Calu3 (cell line): ENCODE measurements around the gene NCEH1. TPM values are rescaled to one million over a fixed set of nuclear protein-coding genes. Genes with fewer than 3 reads are reported as not detected.
"Not testable (repeated sequence)": the region's sequence is repeated elsewhere in the genome, so short reads cannot be mapped to it uniquely, and the experiment has no call there.

Experiments used
- BruUV-seq: library from RNA; stranded (reverse); fragments of 400-500 nt; replicated peaks from 2 replicates; lab custom pipeline; 2021; lab: Mats Ljungman, UMichigan
- CTCF ChIA-PET: fragments of 300-600 bp; sonication (Branson Sonifier 250); formaldehyde crosslinking; loops from one replicate; lab custom pipeline; 2022; ENCODE audit warnings: antibody characterized with exemption; lab: Charles Lee
- DNase-seq: peaks from one replicate; pipeline ENCODE4 v3.0.0; 2022
- H3K27ac Mint-ChIP-seq: one replicate; pipeline ENCODE4 v1.8.0; 2022; ENCODE audit warnings: mixed read lengths; ENCODE audit not compliant: unreplicated experiment
- H3K27me3 Mint-ChIP-seq: one replicate; pipeline ENCODE4 v1.8.0; 2022; ENCODE audit warnings: mixed read lengths; ENCODE audit not compliant: unreplicated experiment
- H3K36me3 Mint-ChIP-seq: one replicate; pipeline ENCODE4 v1.8.0; 2022; ENCODE audit warnings: mild to moderate bottlenecking, moderate library complexity, mixed read lengths; ENCODE audit not compliant: insufficient read depth, unreplicated experiment
- H3K4me1 Mint-ChIP-seq: one replicate; pipeline ENCODE4 v1.8.0; 2022; ENCODE audit warnings: mild to moderate bottlenecking, low read depth, mixed read lengths; ENCODE audit not compliant: unreplicated experiment
- H3K4me3 Mint-ChIP-seq: one replicate; pipeline ENCODE4 v1.8.0; 2022; ENCODE audit warnings: mild to moderate bottlenecking, low read depth, moderate library complexity, mixed read lengths; ENCODE audit not compliant: unreplicated experiment
- H3K9me3 Mint-ChIP-seq: one replicate; pipeline ENCODE4 v1.8.0; 2022; ENCODE audit warnings: low read depth, mixed read lengths; ENCODE audit not compliant: unreplicated experiment
- intact Hi-C: fragments of 100-400 bp; cut with micrococcal nuclease; formaldehyde crosslinking; loops from one replicate; pipeline ENCODE4 v1.10.0; 2022; ENCODE audit not compliant: unreplicated experiment
- total RNA-seq: library from RNA; stranded (reverse); gene quantifications from 2 replicates; pipeline ENCODE4 v1.2.3, GENCODE V29; 2022
- TF ChIP-seq, protein P1 (sequence below): fragments of 200-600 bp; IDR thresholded peaks from one replicate; pipeline ENCODE4 v1.8.0; 2022; ENCODE audit warnings: antibody characterized with exemption; ENCODE audit not compliant: unreplicated experiment

The NCEH1 gene
- total RNA-seq, 1 experiment from 2014 or later, result 163 TPM

- Mint-ChIP-seq H3K36me3 (peaks cover 38% of the 10 kb centered on the region), H3K27me3 (no peaks in the 10 kb centered on the region), H3K27ac (no peak overlapping the region), H3K4me1 (peaks cover 72% of the 10 kb centered on the region), H3K9me3 (no peaks in the 10 kb centered on the region), H3K4me3 (no peak overlapping the region)
- TF ChIP-seq, protein P1, sequence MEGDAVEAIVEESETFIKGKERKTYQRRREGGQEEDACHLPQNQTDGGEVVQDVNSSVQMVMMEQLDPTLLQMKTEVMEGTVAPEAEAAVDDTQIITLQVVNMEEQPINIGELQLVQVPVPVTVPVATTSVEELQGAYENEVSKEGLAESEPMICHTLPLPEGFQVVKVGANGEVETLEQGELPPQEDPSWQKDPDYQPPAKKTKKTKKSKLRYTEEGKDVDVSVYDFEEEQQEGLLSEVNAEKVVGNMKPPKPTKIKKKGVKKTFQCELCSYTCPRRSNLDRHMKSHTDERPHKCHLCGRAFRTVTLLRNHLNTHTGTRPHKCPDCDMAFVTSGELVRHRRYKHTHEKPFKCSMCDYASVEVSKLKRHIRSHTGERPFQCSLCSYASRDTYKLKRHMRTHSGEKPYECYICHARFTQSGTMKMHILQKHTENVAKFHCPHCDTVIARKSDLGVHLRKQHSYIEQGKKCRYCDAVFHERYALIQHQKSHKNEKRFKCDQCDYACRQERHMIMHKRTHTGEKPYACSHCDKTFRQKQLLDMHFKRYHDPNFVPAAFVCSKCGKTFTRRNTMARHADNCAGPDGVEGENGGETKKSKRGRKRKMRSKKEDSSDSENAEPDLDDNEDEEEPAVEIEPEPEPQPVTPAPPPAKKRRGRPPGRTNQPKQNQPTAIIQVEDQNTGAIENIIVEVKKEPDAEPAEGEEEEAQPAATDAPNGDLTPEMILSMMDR, result no peak
- no TSS peak for BruUV-seq
- DNase-seq, result no peak
- intact Hi-C loops, result loop anchor here (5.0 kb wide), 1 partner anchor 143 kb away; no protein-coding TSS in a partner anchor
- CTCF ChIA-PET, result interaction anchor here (0.7 to 1.4 kb wide), 3 partner anchors 16 to 758 kb away, joined by 4 to 7 read pairs (median 6); no protein-coding TSS in a partner anchor
These were observed 5.7 kb downstream of the NCEH1 start for GRCh38 chr3:172705170-172705569.

DNA sequence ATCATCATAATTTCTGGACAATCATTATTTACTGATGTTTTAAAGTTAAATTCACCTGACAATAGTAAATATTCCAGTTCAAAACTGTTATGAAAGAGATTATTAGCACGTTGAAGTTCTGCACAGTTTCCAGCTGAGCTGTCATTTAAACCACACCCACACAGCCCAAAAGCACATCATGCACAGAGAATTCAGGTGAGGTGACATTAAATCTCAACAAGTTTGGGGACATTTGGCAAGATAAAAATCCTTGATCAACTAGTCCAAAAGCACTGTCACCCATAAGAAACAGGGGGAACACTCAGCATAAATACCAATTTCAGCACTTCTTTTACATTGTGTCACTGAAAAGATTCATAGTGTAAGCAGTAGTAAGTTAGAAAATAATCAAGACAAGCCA lies 6.9 kb downstream of the NCEH1 start:
- Mint-ChIP-seq H3K4me3 (no peak overlapping the region), H3K36me3 (peaks cover 27% of the 10 kb centered on the region), H3K27me3 (no peaks in the 10 kb centered on the region), H3K9me3 (no peaks in the 10 kb centered on the region), H3K27ac (no peak overlapping the region), H3K4me1 (peaks cover 69% of the 10 kb centered on the region)
- CTCF ChIA-PET, result interaction anchor here (0.8 to 1.7 kb wide), 3 partner anchors 12 to 46 kb away, joined by 3 to 11 read pairs (median 4); no protein-coding TSS in a partner anchor
- DNase-seq, result no peak
- TF ChIP-seq, protein P1, result no peak
- no TSS peak for BruUV-seq
- intact Hi-C loops, result no loop called here

- BruUV-seq, intact Hi-C loops, H3K4me3 Mint-ChIP-seq, DNase-seq, H3K27me3 Mint-ChIP-seq, H3K27ac Mint-ChIP-seq, H3K9me3 Mint-ChIP-seq: not testable (repeated sequence)
- CTCF ChIA-PET, result interaction anchor here (1.6 to 4.0 kb wide), 3 partner anchors 8 to 29 kb away, joined by 4 to 18 read pairs (median 17); partner anchors contain the start of gene NCEH1
- Mint-ChIP-seq H3K4me1 (peaks cover 69% of the 10 kb centered on the region), H3K36me3 (peaks cover 14% of the 10 kb centered on the region)
These were observed 8.1 kb downstream of the NCEH1 start for GRCh38 chr3:172702731-172703130.

- CTCF ChIA-PET, result interaction anchor here (1.6 to 4.0 kb wide), 3 partner anchors 9 to 29 kb away, joined by 4 to 18 read pairs (median 17); partner anchors contain the start of gene NCEH1
- H3K27ac Mint-ChIP-seq, result peak overlapping the region; percentile 0
These were observed 8.6 kb downstream of the NCEH1 start for GRCh38 chr3:172702256-172702655.

More at GRCh38 chr3:172702256-172702655, 8.6 kb downstream of the NCEH1 start:
- BruUV-seq, result no TSS peak
- intact Hi-C loops, result no loop called here
- Mint-ChIP-seq H3K9me3 (no peaks in the 10 kb centered on the region), H3K4me1 (peaks cover 64% of the 10 kb centered on the region), H3K27me3 (no peaks in the 10 kb centered on the region), H3K36me3 (peaks cover 12% of the 10 kb centered on the region), H3K4me3 (peak overlapping the region; percentile 0)
- TF ChIP-seq, protein P1, result no peak
- DNase-seq, result no peak
